Trophoblast cell (in vitro differentiated cells and primary cell): ENCODE data around the gene TEX38.
A peak's percentile ranks its signal among the peaks of the same experiment; 100 is the strongest.

ENCODE experiments used
- DNase-seq, 2 donors: peaks; one replicate each; pipeline ENCODE4 v3.0.0-alpha.2; 2016
- H2AFZ ChIP-seq: 2 replicates; pipeline ENCODE4 v1.6.1; 2013; ENCODE audit warnings: low read length, moderate library complexity, mild to moderate bottlenecking; ENCODE audit not compliant: insufficient read depth, poor library complexity
- H2AK5ac ChIP-seq: 2 replicates; pipeline ENCODE4 v1.6.1; 2013; ENCODE audit warnings: mild to moderate bottlenecking, low read length
- H2BK120ac ChIP-seq: 2 replicates; pipeline ENCODE4 v1.6.1; 2013; ENCODE audit warnings: low read length, mild to moderate bottlenecking, moderate library complexity; ENCODE audit not compliant: insufficient read depth, poor library complexity
- H2BK12ac ChIP-seq: 2 replicates; pipeline ENCODE4 v1.6.1; 2013; ENCODE audit warnings: mild to moderate bottlenecking, low read length, moderate library complexity
- H2BK5ac ChIP-seq: 2 replicates; pipeline ENCODE4 v1.6.1; 2013; ENCODE audit warnings: low read length, low read depth, moderate library complexity, mild to moderate bottlenecking; ENCODE audit not compliant: poor library complexity
- H3K14ac ChIP-seq: 2 replicates; pipeline ENCODE4 v1.6.1; 2013; ENCODE audit warnings: mild to moderate bottlenecking, low read length
- H3K18ac ChIP-seq: 2 replicates; pipeline ENCODE4 v1.6.1; 2013; ENCODE audit warnings: mild to moderate bottlenecking, low read length
- H3K23ac ChIP-seq: 2 replicates; pipeline ENCODE4 v1.6.1; 2013; ENCODE audit warnings: low read length
- H3K27ac ChIP-seq: 2 replicates; pipeline ENCODE4 v1.5.1; 2013; ENCODE audit warnings: low read depth, mild to moderate bottlenecking, inconsistent platforms, low read length, moderate library complexity
- H3K27me3 ChIP-seq: 2 replicates; pipeline ENCODE4 v1.6.1; 2013; ENCODE audit warnings: inconsistent platforms, mild to moderate bottlenecking, low read length, moderate library complexity; ENCODE audit not compliant: insufficient read depth
- H3K36me3 ChIP-seq, 2 experiments: 1 replicate in 1 of 2; 2 replicates in 1 of 2; pipeline ENCODE4 v1.6.1; 2013; ENCODE audit warnings: low read length in 2 of 2, mild to moderate bottlenecking in 2 of 2, moderate library complexity in 1 of 2; ENCODE audit not compliant: insufficient read depth in 2 of 2, control insufficient read depth in 1 of 2
- H3K4ac ChIP-seq: 2 replicates; pipeline ENCODE4 v1.6.1; 2013; ENCODE audit warnings: low read depth, mild to moderate bottlenecking, low read length, moderate library complexity
- H3K4me1 ChIP-seq, 2 experiments: 1 replicate in 1 of 2; 2 replicates in 1 of 2; pipeline ENCODE4 v1.6.1; 2013; ENCODE audit warnings: low read length in 2 of 2, mild to moderate bottlenecking in 2 of 2, moderate library complexity in 1 of 2; ENCODE audit not compliant: insufficient read depth in 2 of 2, control insufficient read depth in 1 of 2
- H3K4me2 ChIP-seq: 2 replicates; pipeline ENCODE4 v1.6.1; 2013; ENCODE audit warnings: inconsistent platforms, mild to moderate bottlenecking, low read length, moderate library complexity
- H3K4me3 ChIP-seq: 2 replicates; pipeline ENCODE4 v1.5.1; 2013; ENCODE audit warnings: mild to moderate bottlenecking, low read depth, low read length, inconsistent platforms
- H3K79me1 ChIP-seq: one replicate; pipeline ENCODE4 v1.6.1; 2013; ENCODE audit warnings: low read length
- H3K79me2 ChIP-seq: 2 replicates; pipeline ENCODE4 v1.6.1; 2013; ENCODE audit warnings: low read length, mild to moderate bottlenecking; ENCODE audit not compliant: control insufficient read depth, insufficient read depth, poor library complexity
- H3K9ac ChIP-seq: 2 replicates; pipeline ENCODE4 v1.6.1; 2013; ENCODE audit warnings: mild to moderate bottlenecking, low read length
- H3K9me3 ChIP-seq: 2 replicates; pipeline ENCODE4 v1.6.1; 2013; ENCODE audit warnings: low read depth, mild to moderate bottlenecking, control low read depth, inconsistent platforms, low read length; ENCODE audit not compliant: insufficient read depth
- H4K12ac ChIP-seq: 2 replicates; pipeline ENCODE4 v1.6.1; 2013; ENCODE audit warnings: low read depth, mild to moderate bottlenecking, low read length, moderate library complexity
- H4K8ac ChIP-seq: 2 replicates; pipeline ENCODE4 v1.6.1; 2013; ENCODE audit warnings: low read depth, mild to moderate bottlenecking, low read length, moderate library complexity
- H4K91ac ChIP-seq: one replicate; pipeline ENCODE4 v1.6.1; 2013; ENCODE audit warnings: low read depth, mild to moderate bottlenecking, low read length, moderate library complexity
- WGBS: extraction: QIAGEN DNeasy Blood & Tissue Kit; methylation state at CpG from one replicate; pipeline ENCODE4 v1.1.7; 2013; ENCODE audit warnings: missing lambda C conversion rate; ENCODE audit not compliant: insufficient read length, insufficient coverage; ENCODE audit errors: extremely low coverage; 5-methylcytosine and 5-hydroxymethylcytosine counted together

Gene TEX38

GRCh38 chr1:46639547-46639946 lies 32.1 kb upstream of the TEX38 start:
- no peak overlapping the region for H2BK5ac ChIP-seq
- WGBS = no CpG with 5 or more reads among the region's 1 CpG
- no peak overlapping the region for H4K8ac ChIP-seq
- H3K23ac ChIP-seq = no peak overlapping the region
- H3K4me1 ChIP-seq = no peaks in the 10 kb centered on the region
- H2BK12ac ChIP-seq = no peak overlapping the region
- H3K4me3 ChIP-seq = no peak overlapping the region
- no peak overlapping the region for H3K14ac ChIP-seq
- DNase-seq = no peak
- peaks cover 2 to 6% of the 10 kb centered on the region in 2 experiments for H3K36me3 ChIP-seq
- no peak overlapping the region for H4K12ac ChIP-seq
- no peaks in the 10 kb centered on the region for H3K79me1 ChIP-seq
- H4K91ac ChIP-seq = no peak overlapping the region
- H3K9me3 ChIP-seq = no peaks in the 10 kb centered on the region
- H3K4ac ChIP-seq = no peak overlapping the region
- H2AFZ ChIP-seq = no peak overlapping the region
- no peak overlapping the region for H3K4me2 ChIP-seq
- no peaks in the 10 kb centered on the region for H3K27me3 ChIP-seq
- no peak overlapping the region for H2BK120ac ChIP-seq
- H2AK5ac ChIP-seq = no peak overlapping the region
- H3K27ac ChIP-seq = no peak overlapping the region
- H3K18ac ChIP-seq = no peak overlapping the region
- H3K79me2 ChIP-seq = no peaks in the 10 kb centered on the region
- no peak overlapping the region for H3K9ac ChIP-seq

GRCh38 chr1:46642115-46642680 lies 29.5 kb upstream of the TEX38 start:
- Histone ChIP-seq H2BK12ac (no peak overlapping the region), H4K12ac (no peak overlapping the region), H3K36me3 (peaks cover 0 to 2% of the 10 kb centered on the region in 2 experiments), H2BK120ac (no peak overlapping the region), H4K91ac (no peak overlapping the region), H3K27me3 (no peaks in the 10 kb centered on the region), H2BK5ac (no peak overlapping the region), H3K4me1 (no peaks in the 10 kb centered on the region), H3K79me2 (no peaks in the 10 kb centered on the region), H3K9me3 (no peaks in the 10 kb centered on the region), H3K27ac (no peak overlapping the region), H2AFZ (no peak overlapping the region), H2AK5ac (no peak overlapping the region), H3K4me2 (no peak overlapping the region), H3K4me3 (no peak overlapping the region), H4K8ac (no peak overlapping the region), H3K18ac (no peak overlapping the region), H3K14ac (no peak overlapping the region), H3K9ac (no peak overlapping the region), H3K23ac (no peak overlapping the region), H3K79me1 (no peaks in the 10 kb centered on the region), H3K4ac (no peak overlapping the region)
- DNase-seq = no peak

GRCh38 chr1:46643368-46643775 lies 28.3 kb upstream of the TEX38 start:
- no peak overlapping the region for H4K12ac ChIP-seq

DNA sequence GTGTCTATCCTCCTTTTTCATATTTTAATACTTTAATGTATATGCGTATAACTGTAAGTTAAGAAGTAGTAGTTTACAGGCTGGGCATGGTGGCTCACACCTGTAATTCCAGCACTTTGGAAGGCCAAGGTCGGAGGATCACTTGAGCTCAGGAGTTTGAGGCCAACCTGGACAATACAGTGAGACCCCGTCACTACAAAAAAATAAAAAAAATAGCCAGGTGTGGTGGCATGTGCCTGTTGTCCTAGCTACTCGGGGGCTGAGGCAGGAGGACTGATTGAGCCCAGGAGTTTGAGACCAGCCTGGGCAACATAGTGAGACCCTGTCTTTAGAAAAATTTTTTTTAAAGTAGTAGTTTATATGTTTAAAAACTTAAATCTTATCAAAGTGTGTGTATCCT lies 25.8 kb upstream of the TEX38 start:
- H4K8ac ChIP-seq = no peak overlapping the region
- no peaks in the 10 kb centered on the region for H3K4me1 ChIP-seq
- no peak overlapping the region for H4K12ac ChIP-seq
- no peak overlapping the region for H4K91ac ChIP-seq
- no peaks in the 10 kb centered on the region for H3K27me3 ChIP-seq
- no peak overlapping the region for H2AK5ac ChIP-seq
- no peak overlapping the region for H3K14ac ChIP-seq
- H3K4me2 ChIP-seq = no peak overlapping the region
- H2BK12ac ChIP-seq = no peak overlapping the region
- H3K18ac ChIP-seq = no peak overlapping the region
- H3K23ac ChIP-seq = no peak overlapping the region
- H3K79me1 ChIP-seq = no peaks in the 10 kb centered on the region
- no peak overlapping the region for H2BK120ac ChIP-seq
- H2AFZ ChIP-seq = no peak overlapping the region
- H3K4ac ChIP-seq = no peak overlapping the region
- no peak overlapping the region for H2BK5ac ChIP-seq
- no peak overlapping the region for H3K9ac ChIP-seq
- no peak for DNase-seq
- H3K27ac ChIP-seq = no peak overlapping the region
- H3K9me3 ChIP-seq = no peaks in the 10 kb centered on the region
- H3K4me3 ChIP-seq = no peak overlapping the region
- no peaks in the 10 kb centered on the region for H3K79me2 ChIP-seq
- WGBS = no CpG with 5 or more reads among the region's 4 CpGs
- H3K36me3 ChIP-seq = peaks cover 0 to 8% of the 10 kb centered on the region in 2 experiments

More at GRCh38 chr1:46643368-46643775, 28.3 kb upstream of the TEX38 start:
- H3K36me3 ChIP-seq = peaks cover 0 to 2% of the 10 kb centered on the region in 2 experiments
- no peak overlapping the region for H2BK12ac ChIP-seq
- no peak overlapping the region for H2AK5ac ChIP-seq
- peak overlapping the region; percentile 48 for H3K9ac ChIP-seq
- no peak overlapping the region for H3K14ac ChIP-seq
- H3K9me3 ChIP-seq = no peaks in the 10 kb centered on the region
- H3K4me1 ChIP-seq = no peaks in the 10 kb centered on the region
- H3K4ac ChIP-seq = no peak overlapping the region
- no peak overlapping the region for H3K18ac ChIP-seq
- no peaks in the 10 kb centered on the region for H3K79me2 ChIP-seq
- H3K4me3 ChIP-seq = no peak overlapping the region
- no peak for DNase-seq
- no peak overlapping the region for H2BK120ac ChIP-seq
- no peak overlapping the region for H2AFZ ChIP-seq
- no peak overlapping the region for H3K4me2 ChIP-seq
- H3K23ac ChIP-seq = no peak overlapping the region
- H3K27ac ChIP-seq = no peak overlapping the region
- no peaks in the 10 kb centered on the region for H3K79me1 ChIP-seq
- no peak overlapping the region for H4K8ac ChIP-seq
- H4K91ac ChIP-seq = no peak overlapping the region
- H2BK5ac ChIP-seq = no peak overlapping the region
- no peaks in the 10 kb centered on the region for H3K27me3 ChIP-seq
